Trophoblast cell (in vitro differentiated cells and primary cell): Measurements from ENCODE around the gene OVCH2.

ENCODE experiments used
- DNase-seq, 2 donors: peaks; one replicate each; pipeline ENCODE4 v3.0.0-alpha.2; 2016
- H2AFZ ChIP-seq: 2 replicates; pipeline ENCODE4 v1.6.1; 2013; ENCODE audit warnings: low read length, moderate library complexity, mild to moderate bottlenecking; ENCODE audit not compliant: insufficient read depth, poor library complexity
- H2AK5ac ChIP-seq: 2 replicates; pipeline ENCODE4 v1.6.1; 2013; ENCODE audit warnings: mild to moderate bottlenecking, low read length
- H2BK120ac ChIP-seq: 2 replicates; pipeline ENCODE4 v1.6.1; 2013; ENCODE audit warnings: low read length, mild to moderate bottlenecking, moderate library complexity; ENCODE audit not compliant: insufficient read depth, poor library complexity
- H2BK12ac ChIP-seq: 2 replicates; pipeline ENCODE4 v1.6.1; 2013; ENCODE audit warnings: mild to moderate bottlenecking, low read length, moderate library complexity
- H2BK5ac ChIP-seq: 2 replicates; pipeline ENCODE4 v1.6.1; 2013; ENCODE audit warnings: low read length, low read depth, moderate library complexity, mild to moderate bottlenecking; ENCODE audit not compliant: poor library complexity
- H3K14ac ChIP-seq: 2 replicates; pipeline ENCODE4 v1.6.1; 2013; ENCODE audit warnings: mild to moderate bottlenecking, low read length
- H3K18ac ChIP-seq: 2 replicates; pipeline ENCODE4 v1.6.1; 2013; ENCODE audit warnings: mild to moderate bottlenecking, low read length
- H3K23ac ChIP-seq: 2 replicates; pipeline ENCODE4 v1.6.1; 2013; ENCODE audit warnings: low read length
- H3K27ac ChIP-seq: 2 replicates; pipeline ENCODE4 v1.5.1; 2013; ENCODE audit warnings: low read depth, mild to moderate bottlenecking, inconsistent platforms, low read length, moderate library complexity
- H3K27me3 ChIP-seq: 2 replicates; pipeline ENCODE4 v1.6.1; 2013; ENCODE audit warnings: inconsistent platforms, mild to moderate bottlenecking, low read length, moderate library complexity; ENCODE audit not compliant: insufficient read depth
- H3K36me3 ChIP-seq, 2 experiments: 1 replicate in 1 of 2; 2 replicates in 1 of 2; pipeline ENCODE4 v1.6.1; 2013; ENCODE audit warnings: low read length in 2 of 2, mild to moderate bottlenecking in 2 of 2, moderate library complexity in 1 of 2; ENCODE audit not compliant: insufficient read depth in 2 of 2, control insufficient read depth in 1 of 2
- H3K4ac ChIP-seq: 2 replicates; pipeline ENCODE4 v1.6.1; 2013; ENCODE audit warnings: low read depth, mild to moderate bottlenecking, low read length, moderate library complexity
- H3K4me1 ChIP-seq, 2 experiments: 1 replicate in 1 of 2; 2 replicates in 1 of 2; pipeline ENCODE4 v1.6.1; 2013; ENCODE audit warnings: low read length in 2 of 2, mild to moderate bottlenecking in 2 of 2, moderate library complexity in 1 of 2; ENCODE audit not compliant: insufficient read depth in 2 of 2, control insufficient read depth in 1 of 2
- H3K4me2 ChIP-seq: 2 replicates; pipeline ENCODE4 v1.6.1; 2013; ENCODE audit warnings: inconsistent platforms, mild to moderate bottlenecking, low read length, moderate library complexity
- H3K4me3 ChIP-seq: 2 replicates; pipeline ENCODE4 v1.5.1; 2013; ENCODE audit warnings: mild to moderate bottlenecking, low read depth, low read length, inconsistent platforms
- H3K79me1 ChIP-seq: one replicate; pipeline ENCODE4 v1.6.1; 2013; ENCODE audit warnings: low read length
- H3K79me2 ChIP-seq: 2 replicates; pipeline ENCODE4 v1.6.1; 2013; ENCODE audit warnings: low read length, mild to moderate bottlenecking; ENCODE audit not compliant: control insufficient read depth, insufficient read depth, poor library complexity
- H3K9ac ChIP-seq: 2 replicates; pipeline ENCODE4 v1.6.1; 2013; ENCODE audit warnings: mild to moderate bottlenecking, low read length
- H3K9me3 ChIP-seq: 2 replicates; pipeline ENCODE4 v1.6.1; 2013; ENCODE audit warnings: low read depth, mild to moderate bottlenecking, control low read depth, inconsistent platforms, low read length; ENCODE audit not compliant: insufficient read depth
- H4K12ac ChIP-seq: 2 replicates; pipeline ENCODE4 v1.6.1; 2013; ENCODE audit warnings: low read depth, mild to moderate bottlenecking, low read length, moderate library complexity
- H4K8ac ChIP-seq: 2 replicates; pipeline ENCODE4 v1.6.1; 2013; ENCODE audit warnings: low read depth, mild to moderate bottlenecking, low read length, moderate library complexity
- H4K91ac ChIP-seq: one replicate; pipeline ENCODE4 v1.6.1; 2013; ENCODE audit warnings: low read depth, mild to moderate bottlenecking, low read length, moderate library complexity
- WGBS: extraction: QIAGEN DNeasy Blood & Tissue Kit; methylation state at CpG from one replicate; pipeline ENCODE4 v1.1.7; 2013; ENCODE audit warnings: missing lambda C conversion rate; ENCODE audit not compliant: insufficient read length, insufficient coverage; ENCODE audit errors: extremely low coverage; 5-methylcytosine and 5-hydroxymethylcytosine counted together

Gene OVCH2

DNA sequence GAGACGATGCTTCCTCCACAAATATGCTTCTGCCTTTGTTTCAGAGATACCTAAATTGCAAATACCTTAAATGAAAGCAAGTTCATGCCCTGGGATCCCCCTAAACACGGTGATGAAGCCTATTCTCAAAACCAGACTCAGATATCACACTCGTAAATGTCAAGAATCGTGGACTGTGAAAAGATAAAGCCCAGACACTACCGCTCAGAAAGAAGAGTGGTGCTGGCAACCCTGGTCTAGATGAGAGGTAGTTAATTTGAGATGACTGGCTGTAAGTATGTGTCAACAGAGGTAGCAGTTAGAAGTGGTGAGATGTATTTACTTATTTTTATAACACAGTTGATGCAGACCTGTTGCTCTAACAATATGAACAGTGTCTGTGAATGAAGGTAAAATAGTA lies 2.5 kb downstream of the OVCH2 start:
- Histone ChIP-seq H3K79me2 (no peaks in the 10 kb centered on the region), H3K79me1 (no peaks in the 10 kb centered on the region), H3K9ac (no peak overlapping the region), H3K14ac (no peak overlapping the region), H2BK5ac (no peak overlapping the region), H3K9me3 (no peaks in the 10 kb centered on the region), H3K4me2 (no peak overlapping the region), H2AK5ac (no peak overlapping the region), H2AFZ (no peak overlapping the region), H4K91ac (no peak overlapping the region), H3K23ac (no peak overlapping the region), H2BK12ac (no peak overlapping the region), H2BK120ac (no peak overlapping the region), H3K36me3 (no peaks in the 10 kb centered on the region), H3K4me3 (no peak overlapping the region), H4K12ac (no peak overlapping the region), H3K18ac (no peak overlapping the region), H3K4me1 (peaks cover 3% of the 10 kb centered on the region in 2 experiments), H3K4ac (no peak overlapping the region), H3K27me3 (no peaks in the 10 kb centered on the region), H4K8ac (no peak overlapping the region), H3K27ac (no peak overlapping the region)
- DNase-seq = no peak
- no CpG with 5 or more reads among the region's 5 CpGs for WGBS

GRCh38 chr11:7696424-7696823 lies 9.9 kb downstream of the OVCH2 start:
- no peak overlapping the region for H2BK5ac ChIP-seq
- H3K36me3 ChIP-seq = no peaks in the 10 kb centered on the region
- peaks cover 0 to 6% of the 10 kb centered on the region in 2 experiments for H3K4me1 ChIP-seq
- H3K4me3 ChIP-seq = no peak overlapping the region
- DNase-seq = no peak
- H3K4ac ChIP-seq = no peak overlapping the region
- H2AFZ ChIP-seq = no peak overlapping the region
- H3K4me2 ChIP-seq = no peak overlapping the region
- H3K9ac ChIP-seq = no peak overlapping the region
- peak overlapping the region; percentile 24 for H3K27ac ChIP-seq
- no peak overlapping the region for H4K8ac ChIP-seq
- no peak overlapping the region for H2BK120ac ChIP-seq
- no peak overlapping the region for H4K91ac ChIP-seq
- no peaks in the 10 kb centered on the region for H3K79me2 ChIP-seq
- no peak overlapping the region for H2BK12ac ChIP-seq
- H3K14ac ChIP-seq = no peak overlapping the region
- H3K27me3 ChIP-seq = no peaks in the 10 kb centered on the region
- H4K12ac ChIP-seq = no peak overlapping the region
- no CpG with 5 or more reads among the region's 5 CpGs for WGBS
- no peak overlapping the region for H3K18ac ChIP-seq
- no peak overlapping the region for H2AK5ac ChIP-seq
- H3K9me3 ChIP-seq = no peaks in the 10 kb centered on the region
- H3K79me1 ChIP-seq = no peaks in the 10 kb centered on the region
- H3K23ac ChIP-seq = no peak overlapping the region

DNA sequence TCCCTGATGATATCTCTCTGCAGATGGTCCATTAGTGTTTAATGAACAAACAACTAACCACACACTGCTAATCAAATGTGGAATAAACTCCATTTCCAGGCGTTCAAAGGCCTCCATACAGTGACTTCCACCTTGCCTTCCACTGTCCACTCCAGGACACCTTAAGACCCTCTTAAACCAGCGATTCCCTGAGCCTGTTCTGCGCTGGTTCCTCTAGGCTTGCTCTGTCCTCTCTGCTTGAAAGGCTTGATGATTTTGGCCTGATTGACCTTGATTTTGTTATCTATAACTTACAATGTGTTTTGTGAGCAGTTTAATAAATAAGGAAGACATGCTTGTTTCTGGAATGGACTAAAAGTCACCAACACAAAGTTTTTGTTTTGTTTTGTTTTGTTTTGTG lies 12.0 kb downstream of the OVCH2 start:
- WGBS = no CpG with 5 or more reads among the region's 3 CpGs
- Histone ChIP-seq H2AFZ (no peak overlapping the region), H2BK12ac (peak overlapping the region; percentile 15), H3K18ac (no peak overlapping the region), H3K4ac (no peak overlapping the region), H2AK5ac (no peak overlapping the region), H4K12ac (no peak overlapping the region), H3K79me1 (no peaks in the 10 kb centered on the region), H3K27ac (no peak overlapping the region), H4K8ac (peak overlapping the region; percentile 6), H3K79me2 (no peaks in the 10 kb centered on the region), H3K36me3 (no peaks in the 10 kb centered on the region), H2BK120ac (no peak overlapping the region), H3K4me2 (no peak overlapping the region), H4K91ac (no peak overlapping the region), H3K9ac (no peak overlapping the region), H3K27me3 (no peaks in the 10 kb centered on the region), H3K4me3 (no peak overlapping the region), H3K14ac (no peak overlapping the region), H3K9me3 (no peaks in the 10 kb centered on the region), H3K23ac (no peak overlapping the region), H2BK5ac (no peak overlapping the region), H3K4me1 (peaks cover 0 to 6% of the 10 kb centered on the region in 2 experiments)
- DNase-seq = no peak

GRCh38 chr11:7692426-7692825 lies 13.9 kb downstream of the OVCH2 start:
- Histone ChIP-seq H4K8ac (no peak overlapping the region), H2BK5ac (no peak overlapping the region), H3K79me1 (no peaks in the 10 kb centered on the region), H2BK12ac (no peak overlapping the region), H4K91ac (no peak overlapping the region), H3K4me1 (peaks cover 0 to 9% of the 10 kb centered on the region in 2 experiments), H3K23ac (no peak overlapping the region), H3K9ac (no peak overlapping the region), H3K18ac (no peak overlapping the region), H2AFZ (no peak overlapping the region), H3K27ac (no peak overlapping the region), H3K14ac (no peak overlapping the region), H4K12ac (no peak overlapping the region), H3K36me3 (no peaks in the 10 kb centered on the region), H3K4me2 (no peak overlapping the region), H2AK5ac (no peak overlapping the region), H3K9me3 (no peaks in the 10 kb centered on the region), H3K4me3 (no peak overlapping the region), H3K79me2 (no peaks in the 10 kb centered on the region), H3K27me3 (no peaks in the 10 kb centered on the region), H2BK120ac (no peak overlapping the region), H3K4ac (no peak overlapping the region)
- no peak for DNase-seq
- no CpG with 5 or more reads among the region's 3 CpGs for WGBS
